A172 (cell line): ENCODE data around the gene WDR19. TPM values are rescaled to one million over a fixed set of nuclear protein-coding genes. Genes with fewer than 3 reads are reported as not detected.

Experiments
- DNase-seq: peaks from one replicate; pipeline ENCODE4 v3.0.0-alpha.2; 2015; ENCODE audit warnings: low spot score
- total RNA-seq: library from RNA; depleted of rRNA; stranded (reverse); fragments of >200 nt; shearing (Covaris generic); gene quantifications from 2 replicates; pipeline ENCODE4 v1.2.3, GENCODE V29; 2014; rRNA removed

WDR19 gene
- total RNA-seq, 1 experiment from 2014 or later = 39.9 TPM

GRCh38 chr4:39302901-39303300 is 120.6 kb downstream of the WDR19 start:
- DNase-seq = no peak

- DNase-seq = no peak
Observed at GRCh38 chr4:39303871-39304270, 121.5 kb downstream of the WDR19 start.

- no peak for DNase-seq
Observed at GRCh38 chr4:39304651-39305050, 122.3 kb downstream of the WDR19 start.

GRCh38 chr4:39305912-39306677 is 123.8 kb downstream of the WDR19 start:
- DNase-seq = no peak

GRCh38 chr4:39308611-39309010 is 126.3 kb downstream of the WDR19 start:
- DNase-seq = no peak

GRCh38 chr4:39312816-39313215 is 130.5 kb downstream of the WDR19 start:
- DNase-seq = no peak

GRCh38 chr4:39319676-39320075 is 137.3 kb downstream of the WDR19 start:
- DNase-seq = peak; percentile 95

GRCh38 chr4:39320381-39321115 is 138.2 kb downstream of the WDR19 start:
- DNase-seq = peak; percentile 15

GRCh38 chr4:39323821-39324220 is 141.5 kb downstream of the WDR19 start:
- no peak for DNase-seq

- DNase-seq = no peak
Observed at GRCh38 chr4:39324446-39324845, 142.1 kb downstream of the WDR19 start.

- no peak for DNase-seq
Observed at GRCh38 chr4:39324897-39325613, 142.7 kb downstream of the WDR19 start.

GRCh38 chr4:39326468-39326977 is 144.2 kb downstream of the WDR19 start:
- DNase-seq = no peak

- DNase-seq = no peak
Observed at GRCh38 chr4:39330353-39330752, 148.0 kb downstream of the WDR19 start.

- no peak for DNase-seq
Observed at GRCh38 chr4:39331191-39331590, 148.9 kb downstream of the WDR19 start.

Other genes with a start within 250 kb of the WDR19 start
- 0.19 and 0.81 TPM in 2 replicates for gene TMEM156, start 150.1 kb upstream of the WDR19 start, total RNA-seq
- gene KLHL5, start 120.3 kb upstream of the WDR19 start, total RNA-seq = 68.5 and 78.3 TPM in 2 replicates
- 54.0 and 72.4 TPM in 2 replicates for gene RFC1, start 183.8 kb downstream of the WDR19 start, total RNA-seq
- not detected in 2 replicates for gene KLB, start 224.4 kb downstream of the WDR19 start, total RNA-seq